ENCODE results near the gene ADAMTSL1.
"Not testable (repeated sequence)": the region's sequence is repeated elsewhere in the genome, so short reads cannot be mapped to it uniquely, and the experiment has no call there.

The ADAMTSL1 gene

DNA sequence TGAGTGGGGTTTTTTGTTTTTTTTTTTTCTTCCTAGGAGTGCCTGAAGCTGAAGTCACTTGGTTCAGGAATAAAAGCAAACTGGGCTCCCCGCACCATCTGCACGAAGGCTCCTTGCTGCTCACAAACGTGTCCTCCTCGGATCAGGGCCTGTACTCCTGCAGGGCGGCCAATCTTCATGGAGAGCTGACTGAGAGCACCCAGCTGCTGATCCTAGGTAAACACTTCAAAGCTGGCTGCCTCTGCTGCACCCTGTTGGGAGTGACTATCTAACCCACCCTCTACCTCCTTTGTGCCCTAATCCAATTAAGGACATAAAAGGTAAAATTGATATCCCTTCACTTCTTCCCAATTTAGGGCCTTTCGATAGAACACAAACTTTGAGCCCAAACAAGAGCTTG, 352.3 kb downstream of the ADAMTSL1 start:
- DNase-seq = no peak

DNA sequence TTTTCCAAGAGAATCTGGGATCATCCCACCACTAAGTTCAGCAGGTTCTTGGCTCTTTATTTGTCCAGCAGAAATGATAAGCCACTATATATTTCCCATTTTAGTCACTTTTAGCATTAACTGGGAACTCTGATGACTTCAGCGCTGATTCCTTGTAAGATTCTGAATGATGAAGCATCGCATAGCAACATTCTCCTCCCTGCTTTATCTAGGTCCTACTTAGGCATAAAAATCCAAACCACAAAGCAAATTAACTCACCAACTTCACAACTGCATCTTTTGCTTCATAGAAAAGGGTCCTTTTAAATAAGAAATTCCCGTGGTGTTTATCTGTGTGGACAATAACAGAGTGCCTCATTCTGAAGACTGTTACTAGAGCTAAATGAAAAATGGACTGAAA, 355.1 kb downstream of the ADAMTSL1 start:
- no peak for DNase-seq

DNA sequence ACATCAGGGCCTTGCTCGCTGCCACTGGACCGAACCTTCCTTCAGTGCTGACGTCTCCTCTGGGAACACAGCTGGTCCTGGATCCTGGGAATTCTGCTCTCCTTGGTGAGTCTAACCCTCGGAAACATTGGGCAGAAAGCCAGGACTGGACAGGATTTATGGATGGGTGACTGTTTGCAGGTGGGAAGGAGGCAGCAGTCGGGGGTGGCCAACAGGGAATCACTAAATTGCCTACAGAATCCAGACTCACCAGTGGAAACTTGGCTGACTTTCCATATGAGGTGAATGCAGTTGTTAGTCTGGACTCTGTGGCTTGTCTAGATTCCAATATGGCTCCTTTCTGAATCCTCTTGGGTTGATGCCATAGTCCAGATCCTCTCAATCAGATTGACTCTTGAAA, 355.9 kb downstream of the ADAMTSL1 start:
- no peak for DNase-seq

DNA sequence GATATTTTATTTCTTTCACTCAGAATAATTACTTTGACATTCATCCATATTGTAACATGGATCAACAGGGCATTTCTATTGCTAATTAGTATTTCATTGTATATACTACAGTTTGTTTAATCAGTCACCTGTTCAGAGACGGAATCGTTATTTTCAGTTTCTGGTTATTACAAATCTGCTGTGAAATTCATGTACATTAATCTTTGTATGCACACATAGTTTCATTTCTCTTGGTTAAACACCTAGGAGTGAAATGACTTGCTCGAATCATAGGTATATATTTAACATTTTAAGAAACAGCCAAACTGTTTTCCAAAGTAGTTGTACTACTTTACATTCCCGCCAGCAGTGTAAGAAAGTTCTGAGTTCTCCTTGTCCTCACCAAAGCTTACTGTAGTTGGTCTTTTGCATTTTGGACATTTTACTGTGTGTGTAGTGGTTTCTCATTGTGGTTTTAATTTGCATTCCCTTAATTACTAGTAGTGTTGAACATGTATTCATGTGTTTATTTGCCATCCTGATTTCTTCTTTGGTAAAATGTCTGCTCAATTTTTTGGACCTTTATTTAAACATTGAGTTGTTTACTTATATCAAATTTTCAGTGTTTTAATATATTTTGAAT, 360.9 kb downstream of the ADAMTSL1 start:
- DNase-seq = no peak

GRCh38 chr9:18837402-18837801, 363.4 kb downstream of the ADAMTSL1 start:
- DNase-seq = no peak

GRCh38 chr9:18847576-18848275, 373.8 kb downstream of the ADAMTSL1 start:
- no peak for DNase-seq

- DNase-seq = no peak
Measured at GRCh38 chr9:18848657-18849056, 374.7 kb downstream of the ADAMTSL1 start.

GRCh38 chr9:18849270-18849669, 375.3 kb downstream of the ADAMTSL1 start:
- DNase-seq = no peak

DNA sequence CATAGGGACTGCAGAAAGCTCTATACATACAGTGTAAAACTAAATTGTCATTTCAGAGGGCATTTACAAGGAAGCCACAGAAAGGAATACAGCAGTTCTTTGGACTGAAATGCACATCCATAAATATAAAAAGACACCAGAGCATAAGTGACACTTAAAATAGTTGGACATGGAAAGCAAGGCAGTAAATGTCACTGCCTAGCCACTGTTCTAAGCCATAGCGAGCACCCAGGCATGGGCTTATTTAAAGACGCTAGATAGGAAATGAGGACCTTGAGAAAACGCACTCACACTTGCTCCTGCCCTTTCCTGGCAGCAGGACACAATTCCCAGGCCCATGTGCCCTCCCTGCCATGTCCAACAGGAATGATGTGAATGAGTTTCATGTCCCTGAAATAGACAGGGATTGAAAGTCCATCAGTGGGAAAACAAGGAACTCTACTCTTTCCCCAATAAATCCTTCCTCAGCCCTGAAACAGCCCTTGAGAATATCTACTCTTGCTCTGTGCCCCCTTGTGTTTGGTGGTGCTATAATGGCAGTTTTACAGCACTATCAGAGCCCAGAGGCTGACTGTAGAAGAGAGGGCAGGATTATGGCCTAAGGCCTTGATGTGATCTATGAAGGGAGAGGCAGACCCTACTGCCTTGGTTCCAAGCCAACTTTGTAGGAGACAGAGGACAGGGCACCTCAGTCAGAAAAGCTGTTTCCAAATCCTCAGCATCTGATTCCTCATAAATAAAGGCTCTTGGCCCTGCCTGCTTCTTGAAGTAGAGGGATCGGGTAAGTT, 376.1 kb downstream of the ADAMTSL1 start:
- DNase-seq = no peak

- no peak for DNase-seq
Measured at GRCh38 chr9:18851069-18851795, 377.3 kb downstream of the ADAMTSL1 start.

- no peak for DNase-seq
Measured at GRCh38 chr9:18855656-18856055, 381.7 kb downstream of the ADAMTSL1 start.

- DNase-seq = no peak
Measured at GRCh38 chr9:18857334-18857733, 383.4 kb downstream of the ADAMTSL1 start.

GRCh38 chr9:18857769-18858168, 383.8 kb downstream of the ADAMTSL1 start:
- no peak for DNase-seq

- DNase-seq = no peak
Measured at GRCh38 chr9:18861609-18862544, 387.9 kb downstream of the ADAMTSL1 start.

DNA sequence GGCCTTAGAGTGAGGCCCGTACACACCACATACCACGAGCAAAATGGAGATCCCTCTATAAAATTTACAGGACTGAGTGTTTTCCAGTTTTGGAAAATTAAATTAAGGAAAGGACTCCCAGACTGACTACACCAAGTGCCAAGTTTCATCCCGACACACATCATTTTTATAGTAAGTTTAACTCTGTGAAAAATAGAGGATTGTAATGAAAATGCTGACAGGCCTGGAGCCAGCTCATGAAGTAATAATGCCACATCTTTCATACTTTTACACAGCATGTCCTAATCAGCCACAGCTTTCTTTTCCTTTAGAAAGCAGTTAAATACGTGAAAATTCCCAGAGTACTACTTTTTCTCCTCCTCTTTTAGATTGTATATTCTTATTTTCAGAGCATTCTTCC, 389.8 kb downstream of the ADAMTSL1 start:
- no peak for DNase-seq

- DNase-seq = no peak
Measured at GRCh38 chr9:18864516-18864915, 390.6 kb downstream of the ADAMTSL1 start.

GRCh38 chr9:18865542-18865941, 391.6 kb downstream of the ADAMTSL1 start:
- no peak for DNase-seq

DNA sequence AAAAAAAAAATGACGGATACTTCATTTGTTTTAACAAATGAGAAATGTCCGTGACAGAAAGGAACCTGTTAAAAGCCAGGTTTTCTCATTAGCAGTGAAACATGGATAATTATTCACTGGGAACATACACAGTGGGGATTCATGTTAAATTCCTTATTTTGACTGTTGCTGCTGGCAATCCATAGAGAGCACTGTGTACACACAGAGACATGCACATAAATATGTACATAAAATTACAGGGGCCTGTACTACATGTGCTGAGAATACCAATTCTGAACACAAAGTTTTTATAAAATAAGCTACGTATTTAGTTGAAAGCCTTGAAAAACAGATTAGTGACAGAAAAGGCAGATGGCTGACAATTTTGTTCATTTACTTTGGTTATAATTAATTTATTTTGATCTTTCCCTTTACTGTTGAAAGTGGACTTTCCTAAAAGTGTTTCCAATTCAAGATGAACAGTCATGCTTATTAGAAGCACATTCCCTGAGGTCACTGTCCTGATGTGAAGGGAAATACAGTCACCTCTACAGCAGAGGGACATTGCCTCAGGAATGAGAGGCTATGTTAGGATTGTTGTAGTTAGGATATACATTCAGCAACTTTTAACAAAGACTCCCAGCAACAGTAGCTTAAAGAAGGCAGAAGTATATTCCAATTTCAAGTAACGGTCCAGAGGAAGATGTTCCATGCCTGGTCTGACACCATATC, 392.3 kb downstream of the ADAMTSL1 start:
- no peak for DNase-seq

DNA sequence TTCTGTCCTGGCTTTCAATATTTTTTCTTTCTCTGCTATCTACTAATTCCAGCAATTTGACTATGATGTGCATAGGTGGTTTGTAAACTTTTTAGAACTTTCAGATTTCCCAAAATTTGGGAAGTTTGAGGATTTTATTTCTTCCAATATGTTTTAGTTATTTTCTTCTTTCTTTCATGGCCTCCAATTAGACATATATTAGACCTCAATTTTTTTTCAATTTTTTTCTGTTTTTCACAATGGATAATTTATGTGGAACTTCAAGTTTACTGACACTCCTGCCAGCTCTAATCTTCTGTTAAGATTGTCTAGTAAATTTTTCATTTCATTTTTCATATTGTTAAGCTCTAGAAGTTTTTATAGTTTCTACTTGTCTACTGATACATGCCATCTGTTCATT, 395.8 kb downstream of the ADAMTSL1 start:
- no peak for DNase-seq

DNA sequence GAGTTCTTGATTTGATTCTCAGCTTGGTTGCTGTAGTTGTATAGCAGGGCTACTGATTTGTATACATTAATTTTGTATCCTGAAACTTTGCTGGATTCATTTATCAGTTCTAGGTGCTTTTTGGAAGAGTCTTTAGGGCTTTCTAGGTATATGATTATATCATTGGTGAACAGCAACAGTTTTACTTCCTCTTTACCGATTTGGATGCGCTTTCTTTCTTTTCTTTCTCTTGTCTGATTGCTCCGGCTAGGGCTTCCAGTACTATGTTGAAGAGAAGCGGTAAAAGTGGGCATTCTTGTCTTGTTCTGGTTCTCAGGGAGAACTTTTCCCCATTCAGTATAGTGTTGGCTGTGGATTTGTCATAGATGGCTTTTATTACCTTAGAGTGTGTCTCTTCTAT, 400.1 kb downstream of the ADAMTSL1 start:
- no peak for DNase-seq

DNA sequence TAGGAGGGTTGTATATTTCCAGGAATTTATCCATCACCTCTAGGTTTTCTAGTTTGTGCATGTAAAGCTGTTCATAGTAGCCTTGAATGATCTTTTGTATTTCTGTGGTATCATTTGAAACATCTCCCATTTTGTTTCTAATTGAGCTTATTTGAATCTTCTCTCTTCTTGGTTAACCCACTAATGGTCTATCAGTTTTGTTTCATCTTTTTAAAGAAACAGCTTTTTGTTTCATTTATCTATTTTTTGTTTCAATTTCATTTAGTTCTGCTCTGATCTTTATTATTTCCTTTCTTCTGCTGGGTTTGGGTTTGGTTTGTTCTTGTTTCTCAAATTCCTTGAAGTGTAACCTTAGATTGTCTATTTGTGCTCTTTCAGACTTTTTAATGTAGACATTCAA, 401.0 kb downstream of the ADAMTSL1 start:
- DNase-seq = not testable (repeated sequence)

DNA sequence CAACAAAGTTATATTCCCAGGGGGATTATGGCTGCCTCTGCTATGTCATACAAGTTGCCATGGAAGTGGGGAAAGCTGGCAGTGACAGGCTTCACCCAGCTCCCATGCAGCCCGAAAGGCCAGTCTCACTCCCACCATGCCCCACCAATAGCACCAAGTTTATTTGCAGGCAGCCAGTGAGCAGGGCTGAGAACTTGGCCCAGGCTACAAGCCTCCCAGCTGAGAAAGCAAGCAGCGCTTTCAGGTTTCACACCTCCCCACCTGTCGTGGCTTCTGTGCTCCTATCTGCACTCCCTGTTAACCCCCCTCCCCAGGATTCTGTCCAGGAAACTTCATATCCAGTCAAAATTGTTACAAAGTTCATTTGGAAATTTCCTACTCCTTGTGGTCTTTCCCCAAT, 404.0 kb downstream of the ADAMTSL1 start:
- no peak for DNase-seq

All from activated CD8-positive, alpha-beta memory T cell treated with anti-CD3 and anti-CD28 coated beads, Interleukin-2, amount 50 U/mL, for 48 hours (primary cell).